Measurements from ENCODE around the gene SRXN1. TPM values are rescaled to one million over a fixed set of nuclear protein-coding genes. Genes with fewer than 3 reads are reported as not detected.

Gene SRXN1
- total and polyA plus RNA-seq, 2 donors (not counting 3 experiments of a cell fraction or from before 2014, with no cell fraction given), result 19.3 to 24.9 TPM

DNA sequence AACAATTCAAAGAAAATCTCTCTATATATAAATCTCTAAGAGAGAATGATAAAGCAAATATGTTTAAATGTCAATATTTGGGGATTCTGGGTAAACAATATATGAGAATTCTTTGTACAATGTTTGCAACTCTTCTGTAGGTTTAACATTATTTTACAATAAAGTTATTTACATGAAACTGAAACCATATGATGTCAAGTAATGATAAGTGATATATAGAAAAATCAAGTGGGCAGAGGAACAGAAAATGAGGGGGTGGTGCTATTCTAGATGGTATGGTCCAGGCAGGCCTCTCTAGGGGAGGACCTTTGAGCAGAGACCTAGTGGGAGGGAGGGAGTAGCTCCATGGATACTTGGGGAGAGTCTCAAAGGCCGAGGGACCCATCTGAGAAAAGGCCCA is 39.0 kb upstream of the SRXN1 start:
- H3K27ac ChIP-seq (ENCODE audit: insufficient read depth, low read depth, low read length), result no peak overlapping the region
- H3K79me2 ChIP-seq (ENCODE audit: control insufficient read depth, insufficient read depth, low read length), result no peaks in the 10 kb centered on the region
- no peak overlapping the region for H3K9ac ChIP-seq (replicated peaks; ENCODE audit: extremely low read depth, insufficient read depth, low read length)
- CTCF ChIA-PET, result interaction anchor here (1.2 kb wide), 1 partner anchor 25 kb away, joined by 3 read pairs; no protein-coding TSS in a partner anchor
- H3K27me3 ChIP-seq (ENCODE audit: control insufficient read depth in 2 of 2, insufficient read depth in 2 of 2, low read length in 2 of 2), result peaks cover 5 to 10% of the 10 kb centered on the region in 2 experiments
- no peak overlapping the region for H3K4me3 ChIP-seq (replicated peaks in 1 of 3; ENCODE audit: insufficient read depth in 1 of 3, low read depth in 1 of 3, low read length in 3 of 3)
- intact Hi-C loops (cut with micrococcal nuclease), result no loop called here
- POLR2A ChIA-PET, result no interaction called here
- no peaks in the 10 kb centered on the region for H3K9me1 ChIP-seq (replicated peaks; ENCODE audit: control insufficient read depth, extremely low read depth, insufficient read depth, low read length)
- no peak overlapping the region for H2AFZ ChIP-seq (ENCODE audit: low read depth, low read length)
- H3K36me3 ChIP-seq (ENCODE audit: control insufficient read depth in 2 of 2, extremely low read depth in 1 of 2, insufficient read depth in 2 of 2, low read length in 2 of 2), result no peaks in the 10 kb centered on the region
- dilution Hi-C loops (cut with MboI; ENCODE audit: extremely low pct_ligation_motif_present, low sequenced_read_pairs), result no loop called here
- BruUV-seq (replicated peaks), result no TSS peak
- no peaks in the 10 kb centered on the region for H3K4me1 ChIP-seq (ENCODE audit: control insufficient read depth, extremely low read depth, insufficient read depth, low read length)
- H3K4me2 ChIP-seq (ENCODE audit: insufficient read depth, low read length), result no peak overlapping the region
- DNase-seq (ENCODE audit: low read depth, low spot score) (no peak), FAIRE-seq (no peak)
- H3K9me3 ChIP-seq (replicated peaks; ENCODE audit: control insufficient read depth, insufficient read depth, low read length), result no peaks in the 10 kb centered on the region
- TF ChIP-seq CTCF (IDR thresholded peaks at IDR 0.05; ENCODE audit: extremely low read depth in 1 of 2, insufficient read depth in 1 of 2, low read depth in 1 of 2, low read length in 2 of 2) (no peak), POLR2AphosphoS5 (IDR thresholded peaks at IDR 0.05; ENCODE audit: insufficient read depth, low read depth, low read length) (no peak), FOS (IDR thresholded peaks at IDR 0.05; ENCODE audit: borderline replicate concordance, insufficient read depth, low read length) (no peak), POLR2A (IDR thresholded peaks at IDR 0.05; ENCODE audit: low read depth, low read length) (no peak)
- H4K20me1 ChIP-seq (replicated peaks; ENCODE audit: control insufficient read depth, extremely low read depth, insufficient read depth, low read length), result no peaks in the 10 kb centered on the region

DNA sequence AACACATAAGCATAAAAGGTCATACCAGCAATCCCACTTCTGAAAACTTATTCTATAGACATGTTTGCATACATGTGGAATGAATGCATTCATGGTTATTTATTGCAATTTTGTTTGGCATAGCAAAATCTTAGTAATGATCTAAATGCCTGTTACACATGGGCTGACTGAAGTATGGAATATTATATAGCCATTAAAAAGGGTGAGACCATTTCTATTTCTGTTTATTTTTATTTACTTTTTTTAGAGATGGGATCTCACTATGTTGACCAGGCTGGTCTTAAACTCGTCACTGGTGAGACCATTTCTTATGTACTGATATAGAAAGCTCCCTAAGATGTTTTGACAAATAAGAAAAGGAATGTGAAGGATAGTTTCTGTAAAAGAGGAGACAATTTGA is 36.9 kb upstream of the SRXN1 start:
- Histone ChIP-seq H3K36me3 (ENCODE audit: control insufficient read depth in 2 of 2, extremely low read depth in 1 of 2, insufficient read depth in 2 of 2, low read length in 2 of 2) (no peaks in the 10 kb centered on the region), H3K9me1 (replicated peaks; ENCODE audit: control insufficient read depth, extremely low read depth, insufficient read depth, low read length) (no peaks in the 10 kb centered on the region), H3K79me2 (ENCODE audit: control insufficient read depth, insufficient read depth, low read length) (no peaks in the 10 kb centered on the region), H3K4me1 (ENCODE audit: control insufficient read depth, extremely low read depth, insufficient read depth, low read length) (no peaks in the 10 kb centered on the region), H3K4me3 (replicated peaks in 1 of 3; ENCODE audit: insufficient read depth in 1 of 3, low read depth in 1 of 3, low read length in 3 of 3) (no peak overlapping the region), H3K27me3 (ENCODE audit: control insufficient read depth in 2 of 2, insufficient read depth in 2 of 2, low read length in 2 of 2) (peaks cover 2 to 10% of the 10 kb centered on the region in 2 experiments), H3K27ac (ENCODE audit: insufficient read depth, low read depth, low read length) (no peak overlapping the region), H3K9me3 (replicated peaks; ENCODE audit: control insufficient read depth, insufficient read depth, low read length) (no peaks in the 10 kb centered on the region), H4K20me1 (replicated peaks; ENCODE audit: control insufficient read depth, extremely low read depth, insufficient read depth, low read length) (no peaks in the 10 kb centered on the region), H2AFZ (ENCODE audit: low read depth, low read length) (no peak overlapping the region), H3K4me2 (ENCODE audit: insufficient read depth, low read length) (no peak overlapping the region), H3K9ac (replicated peaks; ENCODE audit: extremely low read depth, insufficient read depth, low read length) (no peak overlapping the region)
- DNase-seq (ENCODE audit: low read depth, low spot score) (no peak), FAIRE-seq (no peak)
- ChIA-PET POLR2A (no interaction called here), CTCF (no interaction called here)
- intact Hi-C loops (cut with micrococcal nuclease) (no loop called here), dilution Hi-C loops (cut with MboI; ENCODE audit: extremely low pct_ligation_motif_present, low sequenced_read_pairs) (no loop called here)
- no TSS peak for BruUV-seq (replicated peaks)
- TF ChIP-seq MAX (IDR thresholded peaks at IDR 0.05; ENCODE audit: insufficient read depth, insufficient read length) (no peak), POLR2AphosphoS5 (IDR thresholded peaks at IDR 0.05; ENCODE audit: insufficient read depth, low read depth, low read length) (no peak), MYC (IDR thresholded peaks at IDR 0.05; ENCODE audit: low read depth, low read length) (no peak), GATA2 (IDR thresholded peaks at IDR 0.05; ENCODE audit: insufficient read depth, insufficient read length, low read depth, low read length) (no peak), POLR2A (IDR thresholded peaks at IDR 0.05; ENCODE audit: low read depth, low read length) (no peak), CTCF (IDR thresholded peaks at IDR 0.05; ENCODE audit: extremely low read depth in 1 of 2, insufficient read depth in 1 of 2, low read depth in 1 of 2, low read length in 2 of 2) (no peak), JUN (IDR thresholded peaks at IDR 0.05; ENCODE audit: borderline replicate concordance, insufficient read depth, insufficient read length, low read depth) (no peak), FOS (IDR thresholded peaks at IDR 0.05; ENCODE audit: borderline replicate concordance, insufficient read depth, low read length) (no peak), EZH2 (IDR thresholded peaks at IDR 0.05; ENCODE audit: borderline replicate concordance, low read depth, low read length, severe bottlenecking) (no peak)
